GM23248 (cell line): ENCODE data around the gene STK32B.

ENCODE experiments used
- EZH2 ChIP-seq: fragments of 200-600 bp; sonication (generic); IDR thresholded peaks from 2 replicates; pipeline ENCODE4 v1.6.1; 2018; ENCODE audit warnings: antibody characterized with exemption, mild to moderate bottlenecking; ENCODE audit not compliant: insufficient read depth, poor library complexity, severe bottlenecking
- EZH2phosphoT487 ChIP-seq: fragments of 200-600 bp; sonication (generic); IDR thresholded peaks from 2 replicates; pipeline ENCODE4 v1.6.1; 2018; ENCODE audit warnings: antibody characterized with exemption, moderate library complexity, mild to moderate bottlenecking, low read depth; ENCODE audit not compliant: insufficient read depth

DNA sequence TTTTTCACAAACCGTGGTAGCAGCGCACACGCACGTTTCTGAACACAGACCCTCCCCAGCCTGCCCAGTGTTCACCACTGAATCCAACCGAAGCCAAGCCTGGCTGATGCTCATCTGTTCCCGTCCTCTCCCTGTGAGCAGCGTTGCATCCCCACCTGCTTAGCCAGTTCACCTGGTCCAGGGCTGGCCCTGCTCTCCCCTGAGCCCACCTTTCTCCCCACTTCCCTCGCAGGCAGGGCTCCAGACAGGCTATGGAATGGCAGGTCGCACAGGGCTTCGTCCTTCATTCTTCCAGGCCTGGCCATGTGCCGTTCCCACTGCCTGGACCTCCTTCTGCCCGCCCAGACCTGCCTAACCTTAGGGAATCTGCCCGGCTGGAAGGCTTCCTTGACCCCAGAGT, 410.2 kb downstream of the STK32B start:
- TF ChIP-seq EZH2phosphoT487 = no peak
- no peak for TF ChIP-seq EZH2
